OCI-LY7 (cell line): ENCODE results near the gene CDH1.

Source experiments
- EZH2phosphoT487 ChIP-seq: fragments of 200-600 bp; sonication (generic); IDR thresholded peaks from 2 replicates; pipeline ENCODE4 v1.6.1; 2018; ENCODE audit warnings: low read depth, borderline replicate concordance, mild to moderate bottlenecking, mixed run types, antibody characterized with exemption, low read length, moderate library complexity, mixed read lengths
- TF ChIP-seq, protein P1 (sequence below): fragments of 200-600 bp; sonication (generic); conservative IDR thresholded peaks from 2 replicates; pipeline ENCODE4 v1.5.1; 2014; ENCODE audit warnings: mild to moderate bottlenecking, antibody characterized with exemption, low read length, moderate library complexity, mixed read lengths

DNA sequence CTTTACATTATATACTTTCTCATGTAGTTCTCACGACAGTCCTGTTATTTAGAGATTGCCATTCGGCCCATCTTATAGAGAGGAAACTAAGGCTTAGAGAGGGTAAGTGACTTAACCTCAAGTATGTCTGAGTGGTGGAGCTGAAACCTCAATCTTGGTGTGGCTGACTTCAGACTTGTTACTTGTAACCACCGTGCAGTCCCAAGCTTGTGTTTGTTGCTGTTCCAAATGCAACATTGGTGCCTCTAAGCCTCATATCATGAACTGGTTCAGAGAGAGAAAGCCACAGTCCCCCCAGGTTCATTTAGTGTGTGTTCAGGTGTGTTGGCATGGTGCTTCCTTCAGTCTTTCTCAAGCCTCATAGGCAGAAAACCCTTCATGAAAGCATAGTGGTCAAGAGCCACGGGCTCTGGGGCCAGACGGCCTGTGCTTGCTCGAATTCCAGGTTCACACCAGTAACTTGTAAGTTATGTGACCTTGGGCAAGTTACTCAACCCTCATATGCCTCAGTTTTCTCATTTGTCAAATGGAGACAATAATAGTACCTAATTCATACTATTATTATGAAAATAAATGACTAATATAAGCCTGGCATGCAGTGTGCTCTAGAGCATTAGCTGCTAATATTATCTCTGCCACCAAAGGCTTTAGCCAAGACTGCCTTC lies 39.9 kb downstream of the CDH1 start:
- TF ChIP-seq, protein P1, sequence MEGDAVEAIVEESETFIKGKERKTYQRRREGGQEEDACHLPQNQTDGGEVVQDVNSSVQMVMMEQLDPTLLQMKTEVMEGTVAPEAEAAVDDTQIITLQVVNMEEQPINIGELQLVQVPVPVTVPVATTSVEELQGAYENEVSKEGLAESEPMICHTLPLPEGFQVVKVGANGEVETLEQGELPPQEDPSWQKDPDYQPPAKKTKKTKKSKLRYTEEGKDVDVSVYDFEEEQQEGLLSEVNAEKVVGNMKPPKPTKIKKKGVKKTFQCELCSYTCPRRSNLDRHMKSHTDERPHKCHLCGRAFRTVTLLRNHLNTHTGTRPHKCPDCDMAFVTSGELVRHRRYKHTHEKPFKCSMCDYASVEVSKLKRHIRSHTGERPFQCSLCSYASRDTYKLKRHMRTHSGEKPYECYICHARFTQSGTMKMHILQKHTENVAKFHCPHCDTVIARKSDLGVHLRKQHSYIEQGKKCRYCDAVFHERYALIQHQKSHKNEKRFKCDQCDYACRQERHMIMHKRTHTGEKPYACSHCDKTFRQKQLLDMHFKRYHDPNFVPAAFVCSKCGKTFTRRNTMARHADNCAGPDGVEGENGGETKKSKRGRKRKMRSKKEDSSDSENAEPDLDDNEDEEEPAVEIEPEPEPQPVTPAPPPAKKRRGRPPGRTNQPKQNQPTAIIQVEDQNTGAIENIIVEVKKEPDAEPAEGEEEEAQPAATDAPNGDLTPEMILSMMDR, result no peak
- no peak for TF ChIP-seq EZH2phosphoT487
